Epithelial cell of prostate (primary cell): ENCODE measurements around the gene RRP12.

ENCODE experiments used
- DNase-seq: peaks from one replicate; pipeline ENCODE4 v3.0.0-alpha.2; 2011; ENCODE audit warnings: low read depth, low spot score
- H3K27ac ChIP-seq: fragments of 450-650 bp; 2 replicates; pipeline ENCODE4 v1.5.1; 2017; ENCODE audit warnings: mild to moderate bottlenecking

The RRP12 gene

GRCh38 chr10:97319671-97320479 is 81.3 kb downstream of the RRP12 start:
- peak overlapping the region; percentile 69 for H3K27ac ChIP-seq
- DNase-seq: no peak

- peak; percentile 81 for DNase-seq
- peak within 1 kb of the TSS; percentile 69 for H3K27ac ChIP-seq
Observed at GRCh38 chr10:97318772-97319651, 82.1 kb downstream of the RRP12 start, which contains the start of gene FRAT1. Gene FRAT1 (plus strand): TSS chr10:97319271. CDS start chr10:97319454, 183 bp downstream.

- no peak for DNase-seq
- H3K27ac ChIP-seq: no peak overlapping the region
Observed at GRCh38 chr10:97314671-97315070, 86.5 kb downstream of the RRP12 start.

- DNase-seq: no peak
- no peak overlapping the region for H3K27ac ChIP-seq
Observed at GRCh38 chr10:97312897-97313296, 88.2 kb downstream of the RRP12 start.

- DNase-seq: no peak
- no peak overlapping the region for H3K27ac ChIP-seq
Observed at GRCh38 chr10:97311111-97311626, 90.0 kb downstream of the RRP12 start.

GRCh38 chr10:97307866-97308780 is 93.0 kb downstream of the RRP12 start:
- H3K27ac ChIP-seq: no peak overlapping the region

GRCh38 chr10:97307441-97307840 is 93.7 kb downstream of the RRP12 start:
- DNase-seq: no peak
- H3K27ac ChIP-seq: no peak overlapping the region

More at GRCh38 chr10:97307866-97308780, 93.0 kb downstream of the RRP12 start:
- no peak for DNase-seq
